Islet precursor cell (in vitro differentiated cells): ENCODE data around the gene AIF1.
"Not testable (repeated sequence)": the region's sequence is repeated elsewhere in the genome, so short reads cannot be mapped to it uniquely, and the experiment has no call there.

ENCODE experiments used
- DNase-seq: peaks from one replicate; pipeline ENCODE4 v3.0.0-alpha.2; 2018

Gene AIF1

GRCh38 chr6:31581434-31582229 is 33.4 kb upstream of the AIF1 start:
- no peak for DNase-seq

- DNase-seq: no peak
Measured at GRCh38 chr6:31582230-31582643, 32.8 kb upstream of the AIF1 start, which contains the start of gene LTB. Gene LTB, minus strand, starts transcription at chr6:31582424. Its CDS starts 7 bp downstream, at chr6:31582417.

GRCh38 chr6:31585491-31585890 is 29.5 kb upstream of the AIF1 start:
- peak; percentile 71 for DNase-seq

GRCh38 chr6:31586008-31586407 is 29.0 kb upstream of the AIF1 start, which contains the start of gene LST1:
Gene LST1, plus strand, starts transcription at chr6:31586277. Its CDS starts 1,023 bp downstream, at chr6:31587300.
- DNase-seq: no peak

- DNase-seq: no peak
Measured at GRCh38 chr6:31586599-31587281, 28.3 kb upstream of the AIF1 start.

- no peak for DNase-seq
Measured at GRCh38 chr6:31587791-31588777, 26.9 kb upstream of the AIF1 start.

GRCh38 chr6:31588871-31589650 is 26.0 kb upstream of the AIF1 start:
- no peak for DNase-seq

- not testable (repeated sequence) for DNase-seq
Measured at GRCh38 chr6:31590691-31591090, 24.3 kb upstream of the AIF1 start.

- DNase-seq: no peak
Measured at GRCh38 chr6:31592396-31592771, 22.6 kb upstream of the AIF1 start.

GRCh38 chr6:31597006-31597405 is 18.0 kb upstream of the AIF1 start:
- DNase-seq: no peak

GRCh38 chr6:31607317-31607716 is 7.7 kb upstream of the AIF1 start:
- no peak for DNase-seq

GRCh38 chr6:31609519-31610406 is 5.3 kb upstream of the AIF1 start:
- DNase-seq: no peak

- DNase-seq: no peak
Measured at GRCh38 chr6:31610968-31611367, 4.1 kb upstream of the AIF1 start.

GRCh38 chr6:31614075-31614619 is 887 bp upstream of the AIF1 start:
- DNase-seq: no peak

GRCh38 chr6:31615748-31616147 is 714 bp downstream of the AIF1 start:
- DNase-seq: no peak

GRCh38 chr6:31617010-31617409 is 2.0 kb downstream of the AIF1 start:
- DNase-seq: no peak

GRCh38 chr6:31619805-31620585 is 5.0 kb downstream of the AIF1 start:
- DNase-seq: peak; percentile 99

GRCh38 chr6:31620586-31621319 is 5.7 kb downstream of the AIF1 start, which contains the start of gene PRRC2A:
Gene PRRC2A, plus strand, starts transcription at chr6:31620715. Its CDS starts 2,075 bp downstream, at chr6:31622790.
- no peak for DNase-seq

GRCh38 chr6:31621320-31621939 is 6.4 kb downstream of the AIF1 start:
- DNase-seq: no peak
